ENCODE results near the gene ST3GAL3.
A peak's percentile ranks its signal among the peaks of the same experiment; 100 is the strongest.

The ST3GAL3 gene, protein sequence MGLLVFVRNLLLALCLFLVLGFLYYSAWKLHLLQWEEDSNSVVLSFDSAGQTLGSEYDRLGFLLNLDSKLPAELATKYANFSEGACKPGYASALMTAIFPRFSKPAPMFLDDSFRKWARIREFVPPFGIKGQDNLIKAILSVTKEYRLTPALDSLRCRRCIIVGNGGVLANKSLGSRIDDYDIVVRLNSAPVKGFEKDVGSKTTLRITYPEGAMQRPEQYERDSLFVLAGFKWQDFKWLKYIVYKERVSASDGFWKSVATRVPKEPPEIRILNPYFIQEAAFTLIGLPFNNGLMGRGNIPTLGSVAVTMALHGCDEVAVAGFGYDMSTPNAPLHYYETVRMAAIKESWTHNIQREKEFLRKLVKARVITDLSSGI

DNA sequence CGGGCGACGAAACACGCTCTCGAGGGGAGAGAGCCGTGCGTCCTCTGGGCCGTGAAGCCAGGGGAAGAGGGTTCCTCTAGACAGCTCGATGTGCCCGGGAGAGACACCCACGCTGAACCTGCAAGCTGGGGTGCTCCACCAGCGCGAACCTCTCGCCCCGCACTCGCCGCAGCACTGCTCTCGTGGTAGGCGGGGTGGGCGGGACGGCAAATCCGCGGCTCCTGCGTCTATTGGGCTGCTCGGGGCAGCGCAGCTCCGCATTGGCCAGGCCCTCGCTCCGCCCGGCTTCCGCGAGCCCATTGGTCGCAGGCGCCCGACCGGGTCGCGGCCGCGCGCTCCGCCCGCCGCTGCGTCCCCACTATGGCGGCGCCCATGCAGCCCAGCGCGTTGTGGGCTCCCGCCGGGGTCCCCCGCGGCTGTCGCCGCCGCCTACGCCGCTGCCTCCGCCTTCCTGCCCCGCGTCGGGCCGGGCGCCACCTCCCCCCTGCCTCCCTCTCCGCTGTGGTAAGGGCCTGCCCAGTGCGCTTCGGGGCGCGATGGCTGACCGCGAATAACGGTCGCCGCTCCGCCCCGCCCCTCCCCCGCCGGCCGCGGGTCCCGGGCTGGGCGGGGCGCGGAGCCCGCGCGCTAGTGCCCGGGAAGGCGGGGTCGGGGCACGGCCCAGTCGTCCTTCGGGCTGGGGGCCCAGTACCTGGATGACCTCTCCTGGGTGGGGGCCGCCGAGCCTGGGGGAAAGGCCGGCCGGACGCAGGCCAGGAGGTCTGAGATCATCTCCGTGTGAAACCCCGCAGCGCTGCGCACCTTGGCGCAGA, at the start of gene ST3GAL3:
Gene ST3GAL3, plus strand, starts transcription at position 347 of the 812 bp plus-strand sequence. CDS start 28,727 bp downstream, outside the sequence.
- peak; percentile 16 to 90 (median 84) for DNase-seq

DNA sequence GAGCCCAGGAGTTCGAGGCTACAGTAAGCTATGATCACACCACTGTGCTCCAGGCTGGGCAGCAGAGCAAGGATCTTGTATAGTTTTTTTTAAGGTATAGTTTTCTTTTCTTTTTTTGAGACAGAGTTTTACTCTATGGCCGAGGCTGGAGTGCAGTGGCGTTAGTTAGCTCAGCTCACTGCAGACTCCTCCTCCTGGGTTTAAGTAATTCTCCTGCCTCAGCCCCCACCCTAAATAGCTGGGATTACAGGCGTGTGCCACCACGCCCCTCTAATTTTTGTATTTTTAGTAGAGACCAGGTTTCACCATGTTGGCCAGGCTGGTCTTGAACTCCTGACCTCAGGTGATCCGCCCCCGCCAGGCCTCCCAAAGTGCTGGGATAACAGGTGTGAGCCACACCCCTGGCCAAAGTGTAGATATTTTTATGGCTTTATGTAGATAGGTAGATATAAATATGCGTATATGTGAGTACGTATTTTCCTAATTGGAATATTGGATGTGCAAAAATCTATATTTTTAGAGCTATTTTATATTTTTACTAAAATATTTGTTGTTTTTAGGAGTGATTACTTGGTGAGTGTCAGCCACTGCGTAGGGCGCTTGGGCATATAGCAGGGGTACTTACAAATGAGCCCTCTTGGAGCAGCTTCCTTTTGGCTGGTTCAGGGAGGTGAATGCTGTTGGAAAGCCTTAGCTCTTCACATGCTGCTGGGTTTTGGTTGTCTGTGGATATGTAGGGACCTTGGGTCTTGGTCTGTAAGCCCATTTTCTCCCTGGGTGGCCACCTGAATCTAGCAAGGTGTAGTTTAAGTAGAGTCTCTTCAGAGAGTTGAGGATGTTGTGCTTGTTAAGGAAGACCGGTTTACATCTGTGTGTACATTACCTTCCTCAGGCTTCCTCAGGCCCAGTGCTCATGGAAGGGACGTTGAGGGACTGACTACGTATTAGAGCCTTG, 47.8 kb upstream of the ST3GAL3 start:
- DNase-seq = no peak

DNA sequence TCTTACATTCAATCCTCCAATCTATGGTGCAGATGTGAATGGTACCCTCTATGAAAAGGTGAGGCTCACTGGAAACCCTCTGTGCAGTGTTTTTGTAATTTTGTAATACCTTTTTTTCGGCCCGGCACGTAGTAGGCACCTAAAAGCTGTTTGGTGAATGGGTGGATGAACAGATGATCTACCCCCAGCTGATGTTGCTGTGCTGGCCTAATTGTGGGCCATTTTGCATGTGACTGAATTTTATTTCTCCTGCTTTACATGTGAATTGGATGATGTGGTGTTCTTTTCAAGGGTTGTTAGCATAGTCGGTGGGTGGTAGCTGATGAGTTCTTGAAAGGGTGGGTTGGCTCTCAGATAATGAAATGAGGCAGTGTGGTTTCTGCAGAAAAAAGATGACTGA, 47.0 kb upstream of the ST3GAL3 start:
- no peak for DNase-seq

DNA sequence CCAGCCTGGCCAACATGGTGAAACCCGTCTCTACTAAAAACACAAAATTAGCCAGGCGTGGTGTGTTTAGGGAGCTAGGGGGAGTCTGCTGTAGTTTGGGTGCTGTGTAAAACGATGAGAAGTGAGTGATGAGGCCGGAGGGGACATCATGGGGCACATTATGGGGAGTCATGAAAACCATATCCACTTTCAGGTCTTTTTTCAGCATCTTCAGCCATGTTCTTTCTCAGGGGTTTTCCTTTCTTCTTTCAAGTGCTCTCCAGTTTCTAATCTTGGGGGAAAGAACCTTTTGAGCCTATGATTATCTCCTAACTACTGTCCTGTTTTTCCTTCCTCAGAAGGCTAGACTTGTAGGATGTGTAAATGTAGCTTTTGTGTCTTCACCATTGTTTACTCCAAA, 43.0 kb upstream of the ST3GAL3 start:
- no peak for DNase-seq

DNA sequence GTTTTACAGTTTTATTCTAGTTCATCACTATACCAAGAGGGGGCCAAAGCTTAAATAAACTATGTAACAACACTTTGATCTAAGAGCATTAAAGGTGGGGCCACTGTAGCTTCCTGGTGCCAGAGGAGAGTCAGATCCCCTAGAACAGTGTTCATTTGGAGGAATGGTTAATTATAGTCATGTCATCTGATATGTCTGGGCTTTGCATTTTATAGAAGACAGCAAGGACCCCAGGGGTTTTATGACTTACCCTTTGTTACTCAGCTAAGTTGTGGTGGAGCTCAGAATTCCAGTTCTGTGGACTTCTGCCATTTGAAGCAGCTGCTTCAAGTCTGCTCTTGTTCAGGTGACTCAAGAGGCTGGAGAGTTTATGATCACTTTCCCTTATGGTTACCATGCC, 40.7 kb upstream of the ST3GAL3 start:
- no peak for DNase-seq

DNA sequence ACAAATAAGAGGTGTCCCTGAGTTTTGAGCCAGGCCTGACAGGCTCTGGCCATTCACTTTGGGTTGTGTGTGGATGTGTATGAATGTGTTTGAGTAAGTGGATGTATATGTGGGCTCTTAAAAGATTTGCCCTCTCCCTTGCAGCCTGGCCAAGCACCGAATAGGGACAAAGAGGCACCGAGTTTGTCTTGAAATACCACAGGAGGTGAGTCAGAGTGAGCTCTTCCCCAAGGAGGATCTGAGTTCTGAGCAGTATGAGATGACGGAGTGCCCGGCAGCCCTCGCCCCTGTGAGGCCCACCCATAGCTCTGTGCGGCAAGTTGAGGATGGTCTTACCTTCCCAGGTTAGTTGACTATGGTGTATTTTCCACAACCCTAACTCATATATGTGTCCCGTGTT, 38.4 kb upstream of the ST3GAL3 start:
- no peak for DNase-seq

DNA sequence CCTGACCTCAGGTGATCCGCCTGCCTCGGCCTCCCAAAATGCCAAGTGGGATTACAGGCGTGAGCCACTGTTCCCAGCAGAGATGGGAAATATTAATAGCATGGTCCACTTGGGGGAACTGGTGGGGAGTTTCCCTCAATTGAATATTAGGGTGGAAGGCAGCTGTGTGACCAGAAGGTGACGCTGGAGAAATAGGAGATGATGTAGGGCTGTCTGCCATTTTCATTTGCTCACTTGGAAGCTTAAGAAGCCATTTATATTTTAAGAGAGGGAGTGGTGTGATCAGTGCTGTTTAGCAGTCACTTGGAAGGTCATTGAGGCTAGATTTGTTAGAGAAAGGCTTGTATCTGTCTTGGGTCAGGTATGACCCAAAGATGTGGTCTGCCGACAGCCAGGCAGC, 37.5 kb upstream of the ST3GAL3 start:
- no peak for DNase-seq

DNA sequence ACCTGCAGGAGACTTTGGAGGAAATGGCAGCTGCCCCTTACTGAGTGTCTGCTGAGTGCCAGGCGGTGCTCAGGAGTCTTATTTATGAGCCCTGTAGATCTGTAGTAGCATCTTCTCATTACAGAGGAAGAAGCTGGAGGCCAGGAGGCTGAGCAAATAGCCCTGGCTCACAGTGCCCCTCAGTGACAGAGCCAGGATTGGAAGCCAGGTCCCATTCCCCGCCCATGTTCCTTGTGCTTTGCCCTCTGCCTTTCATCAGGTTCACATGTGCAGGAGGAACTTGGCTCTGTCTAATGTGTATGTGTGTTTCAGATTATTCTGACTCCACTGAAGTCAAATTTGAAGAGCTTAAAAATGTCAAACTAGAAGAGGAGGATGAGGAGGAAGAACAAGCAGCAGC, 36.1 kb upstream of the ST3GAL3 start:
- no peak for DNase-seq

DNA sequence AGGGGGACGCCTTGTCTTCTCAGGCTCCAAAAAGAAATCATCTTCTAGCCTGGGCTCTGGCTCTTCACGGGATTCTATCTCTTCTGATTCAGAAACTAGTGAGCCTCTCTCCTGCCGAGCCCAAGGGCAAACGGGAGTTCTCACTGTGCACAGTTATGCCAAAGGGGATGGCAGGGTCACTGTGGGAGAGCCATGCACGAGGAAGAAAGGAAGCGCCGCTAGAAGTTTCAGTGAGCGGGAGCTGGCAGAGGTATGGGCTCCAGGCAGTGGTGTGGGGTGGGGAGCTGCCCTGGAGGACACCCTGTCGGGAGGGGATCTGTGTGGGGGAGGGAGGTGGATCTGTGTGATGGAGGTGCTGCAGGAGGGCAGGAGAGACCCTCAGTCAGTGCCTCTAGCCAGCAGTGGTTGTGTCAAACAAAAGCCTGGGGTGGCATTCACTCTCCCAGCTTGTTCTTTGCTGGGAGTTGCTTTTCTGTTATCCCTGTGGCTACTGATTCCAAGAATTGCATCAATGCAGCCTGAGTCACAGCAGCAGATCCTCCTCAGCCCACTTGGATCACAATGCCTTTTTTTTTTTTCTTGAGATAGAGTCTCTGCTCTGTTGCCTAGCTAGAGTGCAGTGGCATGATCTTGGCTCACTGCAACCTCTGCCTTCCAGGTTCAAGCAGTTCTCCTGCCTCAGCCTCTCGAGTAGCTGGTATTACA, 35.6 kb upstream of the ST3GAL3 start:
- peak in 1 of 14 donors; percentile 26 for DNase-seq

DNA sequence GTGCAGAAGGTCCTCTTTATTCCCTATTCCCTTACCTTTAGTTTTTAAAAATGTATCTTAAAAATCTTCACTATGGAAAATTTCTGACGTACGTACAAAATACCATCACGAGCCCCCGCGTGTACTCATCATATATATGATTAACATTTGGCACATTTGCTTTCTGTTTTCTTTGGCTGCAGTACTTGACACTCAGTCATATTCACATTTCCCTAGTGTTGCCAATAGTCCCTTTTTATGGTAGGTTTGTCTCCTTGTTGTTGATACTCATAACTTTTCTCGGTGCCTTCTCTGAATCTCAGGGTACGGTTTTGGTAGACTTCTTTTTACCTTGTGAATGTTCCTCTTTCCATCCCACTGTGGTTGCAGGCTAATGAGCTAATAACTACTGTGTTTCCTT, 34.1 kb upstream of the ST3GAL3 start:
- DNase-seq = no peak

DNA sequence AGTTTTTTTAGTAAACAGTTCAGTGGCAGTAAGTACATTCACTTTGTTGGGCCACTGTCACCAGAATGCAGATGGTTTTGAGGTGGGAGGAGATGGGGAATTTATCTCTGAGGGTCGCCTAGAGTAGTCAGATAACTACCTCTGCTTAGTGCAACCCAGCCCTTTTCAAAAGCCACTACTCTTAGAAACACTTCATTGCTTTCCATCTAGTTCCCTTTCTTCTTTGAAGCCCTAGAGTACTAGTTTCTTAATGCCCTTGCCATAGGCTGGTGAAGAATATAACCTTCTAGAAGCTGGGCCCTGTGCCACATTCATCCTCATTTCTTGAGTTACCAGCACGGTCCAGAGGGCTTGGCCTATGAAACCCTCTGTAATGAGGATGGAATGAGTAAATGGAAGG, 28.4 kb upstream of the ST3GAL3 start:
- no peak for DNase-seq

DNA sequence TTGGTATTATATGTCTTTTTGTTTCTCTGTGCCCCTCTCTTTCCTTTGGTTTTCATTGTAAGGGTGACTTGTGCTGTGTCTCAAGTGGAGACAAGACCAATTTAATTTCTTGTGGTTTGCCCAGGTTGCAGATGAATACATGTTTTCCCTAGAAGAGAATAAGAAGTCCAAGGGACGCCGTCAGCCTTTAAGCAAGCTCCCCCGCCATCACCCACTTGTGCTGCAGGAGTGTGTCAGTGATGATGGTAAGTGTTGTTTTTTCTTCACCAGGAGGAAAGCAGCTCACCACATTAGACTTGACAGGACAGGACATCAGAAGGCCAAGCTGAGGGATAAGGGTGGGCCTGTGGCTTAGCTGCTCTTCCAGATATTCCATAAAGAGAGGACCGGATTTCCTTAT, 23.8 kb upstream of the ST3GAL3 start:
- no peak for DNase-seq

DNA sequence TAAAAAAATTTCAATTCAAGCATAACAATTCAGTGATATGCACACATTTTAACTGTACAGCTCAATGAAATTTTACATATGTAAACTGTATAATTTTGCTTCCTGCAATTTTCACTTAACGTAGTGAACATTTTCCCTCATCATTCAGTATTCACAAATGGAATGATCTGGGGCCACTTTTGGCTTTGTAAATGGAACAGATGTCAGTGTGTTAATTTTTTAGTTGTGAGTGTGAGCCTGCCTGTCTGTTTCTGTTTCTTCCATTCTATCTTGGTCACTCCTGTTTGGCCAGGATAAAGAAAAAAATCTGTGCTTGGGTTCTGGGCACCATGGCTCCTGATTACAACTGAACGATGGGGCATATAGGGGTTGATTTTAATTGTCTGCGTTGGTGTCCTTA, 20.5 kb upstream of the ST3GAL3 start:
- DNase-seq = no peak

DNA sequence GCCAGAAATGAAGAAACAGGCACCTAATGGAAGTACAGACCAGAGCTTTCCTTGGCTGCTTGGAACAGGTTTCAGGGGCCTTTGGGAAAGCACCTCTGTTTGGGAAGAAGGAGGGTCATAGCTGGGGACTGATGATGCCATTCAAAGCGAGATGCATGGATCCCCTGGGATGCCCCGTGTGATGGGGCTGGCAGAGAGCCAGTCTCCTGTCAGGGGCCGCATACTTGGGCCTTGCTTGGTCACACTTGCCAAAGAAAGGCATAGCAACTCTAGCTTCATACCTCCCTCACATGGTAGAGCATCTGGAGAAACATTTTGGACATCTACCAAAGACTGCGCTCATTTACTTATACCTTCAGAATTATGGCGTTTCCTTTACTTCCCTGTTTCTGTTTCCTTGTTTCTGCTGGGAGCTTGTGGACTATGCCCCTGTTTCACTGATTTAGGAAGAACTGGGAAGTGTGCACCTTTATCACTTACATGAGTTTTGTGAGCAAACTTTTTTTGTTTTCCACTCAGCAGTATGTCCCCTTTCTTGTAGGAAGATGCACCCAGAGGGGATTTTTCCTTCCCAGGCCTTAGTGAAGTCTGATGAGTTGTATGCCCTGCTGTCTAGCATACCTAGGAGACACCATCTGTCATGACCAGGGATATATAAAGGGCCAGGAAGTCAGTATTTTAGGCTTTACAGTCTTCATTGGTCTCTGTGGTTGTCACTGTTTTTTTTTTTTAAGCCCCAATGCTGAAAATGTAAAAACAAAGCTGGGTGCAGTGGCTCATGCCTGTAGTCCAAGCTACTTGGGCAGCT, 19.8 kb upstream of the ST3GAL3 start:
- DNase-seq = no peak

DNA sequence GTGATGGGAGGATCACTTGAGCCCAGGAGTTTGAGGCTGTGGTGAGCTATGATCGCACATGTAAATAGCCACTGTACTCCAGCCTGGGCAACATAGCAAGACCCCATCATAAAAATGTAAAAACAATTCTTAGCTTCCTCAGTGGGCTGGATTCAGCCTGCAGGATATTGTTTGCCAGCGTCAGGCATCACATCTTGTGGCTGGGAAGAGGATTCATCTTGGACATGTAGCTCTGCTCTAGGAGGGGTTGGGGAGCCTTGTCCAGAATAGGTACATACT, 19.3 kb upstream of the ST3GAL3 start:
- DNase-seq = no peak

DNA sequence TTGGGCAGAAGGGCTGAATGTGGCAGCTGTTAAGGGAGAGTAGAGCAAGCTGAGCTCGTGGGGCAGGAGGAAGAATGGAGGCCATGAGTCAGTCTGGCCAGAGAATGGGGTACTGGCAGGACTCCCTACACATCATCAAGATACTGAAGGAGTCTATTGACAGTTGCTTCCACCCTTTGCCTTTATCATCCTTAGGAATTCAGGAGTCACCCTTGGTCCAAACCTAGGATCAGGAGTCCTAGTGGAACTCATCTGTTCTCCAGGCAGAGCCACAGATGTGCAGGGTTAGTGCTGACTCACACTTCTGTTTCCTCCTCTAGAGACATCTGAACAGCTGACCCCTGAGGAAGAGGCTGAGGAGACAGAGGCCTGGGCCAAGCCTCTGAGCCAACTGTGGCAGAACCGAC, 18.7 kb upstream of the ST3GAL3 start:
- DNase-seq = peak in 1 of 14 donors; percentile 7

DNA sequence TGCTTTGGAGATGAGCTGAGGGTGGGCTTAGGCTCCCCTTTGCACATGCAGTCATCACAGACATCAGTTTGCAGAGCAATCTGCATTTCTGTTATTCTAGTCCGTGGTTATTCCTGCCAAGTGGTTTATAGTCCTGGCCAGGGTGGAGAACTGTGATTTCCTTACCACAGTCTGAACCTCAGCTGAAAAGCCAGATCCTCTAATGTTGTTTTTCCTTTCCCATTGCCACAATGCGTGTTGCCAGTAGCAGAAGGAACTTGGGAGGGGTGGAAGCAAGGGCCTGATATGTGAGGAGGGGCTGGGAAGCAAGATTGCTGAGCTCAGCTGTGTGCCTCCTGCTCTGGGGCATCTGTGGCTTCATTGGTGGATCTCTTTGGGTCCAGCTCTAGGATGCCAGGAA, 18.0 kb upstream of the ST3GAL3 start:
- DNase-seq = no peak

DNA sequence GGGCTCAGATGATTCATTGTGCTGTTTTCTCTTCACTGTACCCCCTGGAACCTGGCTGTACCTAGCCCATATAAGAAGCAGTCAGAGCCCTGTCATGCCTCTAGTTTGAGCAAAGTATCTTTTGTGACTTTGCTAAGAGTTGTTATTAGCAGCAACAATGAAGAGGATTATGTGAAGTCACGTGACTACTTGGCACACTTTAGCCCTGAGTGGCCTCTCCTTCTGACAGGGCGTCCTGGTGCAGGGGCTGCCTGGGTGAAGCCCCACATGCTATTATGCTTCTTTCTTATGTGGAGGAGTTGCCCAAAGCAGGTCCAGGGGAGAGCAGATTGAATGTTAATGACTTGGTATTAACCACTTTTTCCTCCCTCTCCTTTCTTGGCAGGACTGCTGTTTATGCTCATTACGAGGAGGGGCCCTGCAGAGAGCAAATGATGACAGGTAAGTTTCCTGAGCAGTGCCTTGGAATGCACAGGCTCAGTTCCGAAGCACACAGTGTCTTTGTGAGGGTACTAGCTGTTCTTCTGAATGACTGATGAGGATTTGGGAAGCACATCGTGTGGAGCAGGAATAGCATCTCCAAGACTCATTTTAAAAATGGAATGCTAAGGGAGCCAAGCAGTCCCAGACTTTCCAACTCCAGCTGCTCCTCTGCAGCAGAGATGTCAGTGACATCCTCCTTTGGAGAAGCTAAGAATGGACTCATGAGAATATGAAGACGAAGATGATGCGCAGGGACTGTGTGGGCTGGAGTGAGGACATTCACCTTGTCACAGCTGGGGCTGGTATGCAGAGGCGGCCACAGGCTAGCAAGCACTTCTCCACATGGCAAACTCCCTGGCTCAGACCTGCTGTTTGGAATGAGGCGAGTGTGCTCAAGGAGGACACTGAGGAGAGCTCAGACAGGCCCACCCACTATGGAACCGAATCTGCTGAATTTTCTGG, 15.2 kb upstream of the ST3GAL3 start:
- peak in 2 of 14 donors; percentile 8 to 12 for DNase-seq

DNA sequence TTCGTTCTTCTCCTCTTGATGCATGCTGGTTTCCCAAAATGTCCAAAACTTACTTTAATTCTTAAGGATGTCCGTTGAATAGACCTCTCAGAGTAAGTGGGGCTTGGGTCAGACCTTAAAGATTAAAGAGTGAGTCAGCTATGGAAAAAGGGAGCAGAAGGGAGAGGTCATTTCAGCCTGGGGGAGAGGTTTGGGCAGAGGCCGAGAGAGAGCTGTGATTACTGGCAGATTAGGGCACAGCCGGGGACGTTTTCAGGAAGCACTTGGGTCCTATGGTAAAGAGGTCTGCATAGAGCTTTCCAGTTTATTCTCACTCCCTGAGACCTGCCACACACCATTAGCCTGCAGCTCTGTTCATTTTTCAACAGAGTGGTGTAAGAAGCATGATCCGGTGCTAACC, 14.0 kb upstream of the ST3GAL3 start:
- DNase-seq = no peak

DNA sequence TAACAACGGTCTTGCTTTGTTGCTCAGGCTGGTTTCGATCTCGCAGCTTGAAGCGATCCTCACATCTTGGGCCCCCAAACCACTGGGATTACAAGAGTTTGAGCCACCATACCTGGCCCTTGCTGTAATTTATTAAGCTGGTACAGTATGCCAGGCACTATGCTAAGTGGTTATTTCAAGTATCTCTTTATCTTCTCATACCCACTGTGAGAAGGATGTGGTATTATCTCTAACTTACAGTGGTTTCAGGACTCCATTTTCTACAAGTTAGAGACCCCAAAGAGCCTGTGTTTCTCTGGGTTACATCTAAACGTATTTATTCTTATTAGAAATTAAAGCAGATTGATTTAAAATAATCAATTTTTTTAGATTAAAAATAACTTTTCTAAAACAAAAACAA, 8.1 kb upstream of the ST3GAL3 start:
- DNase-seq = no peak

All from C1 segment of cervical spinal cord (tissue), 14 donors.